HCT116 (cell line): Measurements from ENCODE around the gene LRRC75A. TPM values are rescaled to one million over a fixed set of nuclear protein-coding genes. Genes with fewer than 3 reads are reported as not detected.

Source experiments
- ATAC-seq: fragments of 200-7000 bp; cut with Tn5 transposase; 2 replicates; pipeline ENCODE4 v1.9.1; 2020; ENCODE audit warnings: mild to moderate bottlenecking, moderate library complexity
- BruUV-seq: library from RNA; stranded (reverse); fragments of 400-500 nt; replicated peaks from 2 replicates; lab custom pipeline; 2021; lab: Mats Ljungman, UMichigan
- CTCF ChIA-PET: fragments of 300-600 bp; sonication (Branson Sonifier 250); formaldehyde crosslinking; loops from one replicate; lab custom pipeline; 2021; ENCODE audit warnings: antibody characterized with exemption; lab: Charles Lee
- POLR2A ChIA-PET: fragments of 300-600, 350-600 bp; sonication (Branson Sonifier 250); formaldehyde crosslinking; loops from one replicate; lab custom pipeline; 2021; ENCODE audit warnings: antibody characterized with exemption; lab: Charles Lee
- RAD21 ChIA-PET, 2 experiments: fragments of 300-600 bp; sonication (Branson Sonifier 250); formaldehyde crosslinking; loops; one replicate each; lab custom pipeline; 2023; ENCODE audit warnings: low total read pairs in 2 of 2; ENCODE audit not compliant: uncharacterized antibody in 2 of 2, unreplicated experiment in 2 of 2, low non-redundant PET in 1 of 2; lab: Charles Lee
- DNase-seq: peaks from one replicate; pipeline ENCODE4 v3.0.0-alpha.2; 2010; ENCODE audit warnings: low read depth, low spot score
- H2AFZ ChIP-seq: fragments of 200-600 bp; shearing (Covaris generic), sonication (generic); 2 replicates; pipeline ENCODE4 v1.6.1; 2017; ENCODE audit warnings: low read depth, mixed run types, mixed read lengths, antibody characterized with exemption, low read length; ENCODE audit not compliant: poor library complexity, severe bottlenecking
- H3K27ac ChIP-seq: 2 replicates; pipeline ENCODE4 v1.5.1; 2012; ENCODE audit warnings: low read depth, low read length
- H3K27me3 ChIP-seq: fragments of 200-600 bp; sonication (generic); 2 replicates; pipeline ENCODE4 v1.6.1; 2016; ENCODE audit warnings: mixed run types, low read length, mixed read lengths; ENCODE audit not compliant: insufficient read depth
- H3K36me3 ChIP-seq, 2 experiments: fragments of 200-500 bp in 1 of 2; fragments of 200-600 bp in 1 of 2; sonication (Bioruptor generic) in 1 of 2; sonication (generic) in 1 of 2; 2 replicates each; pipeline versions ENCODE4 v1.5.1 to v1.6.1; 2014 to 2016; ENCODE audit warnings: low read length in 2 of 2, inconsistent platforms in 1 of 2, mixed read lengths in 1 of 2, mixed run types in 1 of 2; ENCODE audit not compliant: insufficient read depth in 2 of 2, control insufficient read depth in 1 of 2
- H3K4me1 ChIP-seq, 2 experiments: fragments of 200-600 bp in 1 of 2; sonication (generic) in 1 of 2; 2 replicates each; pipeline versions ENCODE4 v1.5.1 to v1.6.1; 2012 to 2017; ENCODE audit warnings: low read length in 2 of 2, inconsistent platforms in 1 of 2, mild to moderate bottlenecking in 1 of 2, mixed read lengths in 1 of 2, mixed run types in 1 of 2, moderate library complexity in 1 of 2; ENCODE audit not compliant: insufficient read depth in 2 of 2, control insufficient read depth in 1 of 2
- H3K4me2 ChIP-seq: fragments of 200-600 bp; sonication (generic); 2 replicates; pipeline ENCODE4 v1.6.1; 2017; ENCODE audit warnings: mixed run types, low read length, mixed read lengths
- H3K4me3 ChIP-seq, 2 experiments: fragments of 200-600 bp in 1 of 2; sonication (generic) in 1 of 2; replicated peaks in 1 of 2; 2 replicates each; pipeline ENCODE4 v1.5.1; 2011 to 2016; ENCODE audit warnings: low read length in 2 of 2, control low read depth in 1 of 2, low read depth in 1 of 2, mild to moderate bottlenecking in 1 of 2, mixed read lengths in 1 of 2, mixed run types in 1 of 2
- H3K79me2 ChIP-seq: fragments of 200-600 bp; sonication (generic); 2 replicates; pipeline ENCODE4 v1.6.1; 2017; ENCODE audit warnings: mild to moderate bottlenecking, mixed run types, low read length, moderate library complexity, mixed read lengths; ENCODE audit not compliant: insufficient read depth
- H3K9ac ChIP-seq: fragments of 200-600 bp; sonication (generic); 2 replicates; pipeline ENCODE4 v1.6.1; 2016; ENCODE audit warnings: low read length, mixed read lengths
- H3K9me2 ChIP-seq: fragments of 200-600 bp; sonication (generic), shearing (Covaris generic); 2 replicates; pipeline ENCODE4 v1.6.1; 2017; ENCODE audit warnings: mixed run types, mild to moderate bottlenecking, moderate library complexity; ENCODE audit not compliant: insufficient read depth
- H3K9me3 ChIP-seq, 2 experiments: fragments of 200-500 bp in 1 of 2; fragments of 200-600 bp in 1 of 2; sonication (Bioruptor generic) in 1 of 2; sonication (generic) in 1 of 2; 2 replicates each; pipeline ENCODE4 v1.6.1; 2014 to 2017; ENCODE audit warnings: low read length in 2 of 2, mixed read lengths in 2 of 2, inconsistent platforms in 1 of 2, low read depth in 1 of 2, mild to moderate bottlenecking in 1 of 2, mixed run types in 1 of 2, moderate library complexity in 1 of 2; ENCODE audit not compliant: control insufficient read depth in 1 of 2, insufficient read depth in 1 of 2
- H4K20me1 ChIP-seq: fragments of 200-600 bp; sonication (generic), shearing (Covaris generic); 2 replicates; pipeline ENCODE4 v1.6.1; 2017; ENCODE audit warnings: mixed run types, mild to moderate bottlenecking, moderate library complexity; ENCODE audit not compliant: insufficient read depth
- CEBPB ChIP-seq: IDR thresholded peaks from 2 replicates; pipeline ENCODE4 v1.6.1; 2012; ENCODE audit warnings: low read depth
- ELF1 ChIP-seq: IDR thresholded peaks from 2 replicates; pipeline ENCODE4 v1.6.1; 2012; ENCODE audit warnings: low read depth, borderline replicate concordance
- EZH2 ChIP-seq: fragments of 200-600 bp; sonication (generic); IDR thresholded peaks from 2 replicates; pipeline ENCODE4 v1.6.1; 2017; ENCODE audit warnings: antibody characterized with exemption, mixed run types
- EZH2phosphoT487 ChIP-seq: fragments of 200-600 bp; IDR thresholded peaks from 2 replicates; pipeline ENCODE4 v1.6.1; 2018; ENCODE audit warnings: antibody characterized with exemption, borderline replicate concordance
- FOSL1 ChIP-seq: IDR thresholded peaks from 2 replicates; pipeline ENCODE4 v1.6.1; 2012; ENCODE audit warnings: low read depth
- POLR2AphosphoS5 ChIP-seq: IDR thresholded peaks from 2 replicates; pipeline ENCODE4 v1.6.1; 2011; ENCODE audit warnings: mild to moderate bottlenecking, low read depth, low read length, moderate library complexity
- RAD21 ChIP-seq: IDR thresholded peaks from 2 replicates; pipeline ENCODE4 v1.6.1; 2012; ENCODE audit warnings: low read depth, mild to moderate bottlenecking
- SIN3A ChIP-seq: IDR thresholded peaks from 2 replicates; pipeline ENCODE4 v1.6.1; 2012; ENCODE audit warnings: low read depth
- SP1 ChIP-seq: IDR thresholded peaks from 2 replicates; pipeline ENCODE4 v1.6.1; 2012; ENCODE audit warnings: low read depth
- ZFX ChIP-seq: fragments of 450-650 bp; IDR thresholded peaks from 2 replicates; pipeline ENCODE4 v1.6.1; 2017
- ZNF274 ChIP-seq: fragments of 200-500 bp; sonication (Bioruptor generic); IDR thresholded peaks from 2 replicates; pipeline ENCODE4 v1.6.1; 2014; ENCODE audit warnings: mild to moderate bottlenecking, low read depth, low read length, inconsistent platforms
- intact Hi-C: fragments of 100-400 bp; cut with micrococcal nuclease; formaldehyde crosslinking; loops from 2 replicates; pipeline ENCODE4 v1.10.0; 2022
- total RNA-seq: library from RNA; stranded (reverse); gene quantifications from one replicate; pipeline ENCODE4 v1.2.1, GENCODE V29; 2021; ENCODE audit not compliant: unreplicated experiment
- TF ChIP-seq, protein P1 (sequence below): IDR thresholded peaks from 2 replicates; pipeline ENCODE4 v1.6.1; 2012
- TF ChIP-seq, protein P2 (sequence below): IDR thresholded peaks from 2 replicates; pipeline ENCODE4 v1.6.1; 2012
- TF ChIP-seq, protein P3 (sequence below), 3 experiments: fragments of 200-600 bp in 1 of 3; sonication (generic) in 1 of 3; IDR thresholded peaks in 2 of 3; conservative IDR thresholded peaks in 1 of 3; 2 replicates each; pipeline ENCODE4 v1.5.1; 2012 to 2017; ENCODE audit warnings: low read depth in 2 of 3, low read length in 2 of 3, antibody characterized with exemption in 1 of 3, borderline replicate concordance in 1 of 3, control low read depth in 1 of 3, mild to moderate bottlenecking in 1 of 3, mixed read lengths in 1 of 3, mixed run types in 1 of 3, moderate library complexity in 1 of 3; ENCODE audit not compliant: insufficient read depth in 1 of 3

Gene LRRC75A
- total RNA-seq, 1 experiment from 2014 or later, result 2.3 TPM

GRCh38 chr17:16462070-16462864 is 29.7 kb downstream of the LRRC75A start:
- Histone ChIP-seq H3K4me2 (no peak overlapping the region), H3K79me2 (no peaks in the 10 kb centered on the region), H3K4me3 (no peak overlapping the region), H3K27ac (no peak overlapping the region), H2AFZ (no peak overlapping the region), H3K9me3 (no peaks in the 10 kb centered on the region), H4K20me1 (no peaks in the 10 kb centered on the region), H3K36me3 (no peaks in the 10 kb centered on the region), H3K27me3 (no peaks in the 10 kb centered on the region), H3K4me1 (peaks cover 8 to 27% of the 10 kb centered on the region in 2 experiments; a peak in 3 of 4 replicates), H3K9ac (no peak overlapping the region), H3K9me2 (no peaks in the 10 kb centered on the region)
- ChIA-PET CTCF (interaction anchor here (1.7 kb wide), 1 partner anchor 9 kb away, joined by 5 read pairs; no protein-coding TSS in a partner anchor), POLR2A (interaction anchor here (6.9 kb wide), 1 partner anchor 23 kb away, joined by 29 read pairs; no protein-coding TSS in a partner anchor), RAD21 (interaction anchor here in 1 of 2 experiments (0.6 kb wide), 1 partner anchor 256 kb away, joined by 3 read pairs; no protein-coding TSS in a partner anchor)
- TF ChIP-seq CEBPB (no peak), ZFX (no peak), SP1 (no peak)
- intact Hi-C loops, result no loop called here
- ATAC-seq (no peak), DNase-seq (no peak)
- BruUV-seq, result no TSS peak

- Histone ChIP-seq H3K9me3 (no peaks in the 10 kb centered on the region), H3K4me1 (peaks cover 8 to 27% of the 10 kb centered on the region in 2 experiments; a peak in 3 of 4 replicates), H3K79me2 (no peaks in the 10 kb centered on the region), H3K4me3 (no peak overlapping the region), H3K36me3 (no peaks in the 10 kb centered on the region), H4K20me1 (no peaks in the 10 kb centered on the region), H3K9ac (no peak overlapping the region), H3K9me2 (no peaks in the 10 kb centered on the region), H2AFZ (no peak overlapping the region), H3K27me3 (no peaks in the 10 kb centered on the region), H3K4me2 (no peak overlapping the region), H3K27ac (no peak overlapping the region)
- TF ChIP-seq EZH2phosphoT487, result no peak
- no peak for TF ChIP-seq FOSL1
- TF ChIP-seq RAD21, result no peak
- TF ChIP-seq, protein P1, sequence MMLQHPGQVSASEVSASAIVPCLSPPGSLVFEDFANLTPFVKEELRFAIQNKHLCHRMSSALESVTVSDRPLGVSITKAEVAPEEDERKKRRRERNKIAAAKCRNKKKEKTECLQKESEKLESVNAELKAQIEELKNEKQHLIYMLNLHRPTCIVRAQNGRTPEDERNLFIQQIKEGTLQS, result no peak
- no peak for TF ChIP-seq SIN3A
- TF ChIP-seq ZNF274, result no peak
- TF ChIP-seq POLR2AphosphoS5, result no peak
- TF ChIP-seq, protein P2, sequence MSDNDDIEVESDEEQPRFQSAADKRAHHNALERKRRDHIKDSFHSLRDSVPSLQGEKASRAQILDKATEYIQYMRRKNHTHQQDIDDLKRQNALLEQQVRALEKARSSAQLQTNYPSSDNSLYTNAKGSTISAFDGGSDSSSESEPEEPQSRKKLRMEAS, result no peak
- no peak for TF ChIP-seq EZH2
- TF ChIP-seq SP1, result no peak
- TF ChIP-seq, protein P3, sequence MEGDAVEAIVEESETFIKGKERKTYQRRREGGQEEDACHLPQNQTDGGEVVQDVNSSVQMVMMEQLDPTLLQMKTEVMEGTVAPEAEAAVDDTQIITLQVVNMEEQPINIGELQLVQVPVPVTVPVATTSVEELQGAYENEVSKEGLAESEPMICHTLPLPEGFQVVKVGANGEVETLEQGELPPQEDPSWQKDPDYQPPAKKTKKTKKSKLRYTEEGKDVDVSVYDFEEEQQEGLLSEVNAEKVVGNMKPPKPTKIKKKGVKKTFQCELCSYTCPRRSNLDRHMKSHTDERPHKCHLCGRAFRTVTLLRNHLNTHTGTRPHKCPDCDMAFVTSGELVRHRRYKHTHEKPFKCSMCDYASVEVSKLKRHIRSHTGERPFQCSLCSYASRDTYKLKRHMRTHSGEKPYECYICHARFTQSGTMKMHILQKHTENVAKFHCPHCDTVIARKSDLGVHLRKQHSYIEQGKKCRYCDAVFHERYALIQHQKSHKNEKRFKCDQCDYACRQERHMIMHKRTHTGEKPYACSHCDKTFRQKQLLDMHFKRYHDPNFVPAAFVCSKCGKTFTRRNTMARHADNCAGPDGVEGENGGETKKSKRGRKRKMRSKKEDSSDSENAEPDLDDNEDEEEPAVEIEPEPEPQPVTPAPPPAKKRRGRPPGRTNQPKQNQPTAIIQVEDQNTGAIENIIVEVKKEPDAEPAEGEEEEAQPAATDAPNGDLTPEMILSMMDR (IDR thresholded peaks at IDR 0.05 in 2 of 3, conservative IDR thresholded peaks at IDR 0.05 in 1 of 3; ENCODE audit: borderline replicate concordance in 1 of 3, insufficient read depth in 1 of 3, low read depth in 2 of 3, low read length in 2 of 3), result no peak
- no peak for TF ChIP-seq ELF1
- no TSS peak for BruUV-seq
- intact Hi-C loops, result no loop called here
- ChIA-PET RAD21 (interaction anchor here in 1 of 2 experiments (0.6 kb wide), 1 partner anchor 255 kb away, joined by 3 read pairs; no protein-coding TSS in a partner anchor), POLR2A (interaction anchor here (6.9 kb wide), 1 partner anchor 22 kb away, joined by 29 read pairs; no protein-coding TSS in a partner anchor), CTCF (no interaction called here)
- DNase-seq, result no peak
- no peak for ATAC-seq
These were observed 30.5 kb downstream of the LRRC75A start for GRCh38 chr17:16461606-16461866.
